WTC11 (cell line): ENCODE measurements around the gene TMEM63C. TPM values are rescaled to one million over a fixed set of nuclear protein-coding genes. Genes with fewer than 3 reads are reported as not detected.

Experiments used
- ATAC-seq: fragments of 200-7000 bp; cut with Tn5 transposase; 2 replicates; pipeline ENCODE4 v1.10.0; 2021; ENCODE audit warnings: mild to moderate bottlenecking, moderate library complexity
- CTCF ChIA-PET: fragments of 300-600 bp; sonication (Branson Sonifier 250); formaldehyde crosslinking; loops from one replicate; lab custom pipeline; 2021; ENCODE audit warnings: antibody characterized with exemption; lab: Charles Lee
- POLR2A ChIA-PET: fragments of 350-600 bp; sonication (Branson Sonifier 250); formaldehyde crosslinking; loops from one replicate; lab custom pipeline; 2021; ENCODE audit warnings: antibody characterized with exemption; lab: Charles Lee
- DNase-seq: peaks from one replicate; pipeline ENCODE4 v3.0.0; 2021; ENCODE audit warnings: low spot score
- H3K27ac Mint-ChIP-seq: 2 replicates; pipeline ENCODE4 v1.8.0; 2021; ENCODE audit warnings: mixed read lengths
- H3K27me3 Mint-ChIP-seq: 2 replicates; pipeline ENCODE4 v1.8.0; 2021; ENCODE audit warnings: low read depth, mild to moderate bottlenecking, moderate library complexity, mixed read lengths
- H3K36me3 Mint-ChIP-seq: 2 replicates; pipeline ENCODE4 v1.8.0; 2021; ENCODE audit warnings: mixed read lengths
- H3K4me1 Mint-ChIP-seq: 2 replicates; pipeline ENCODE4 v1.8.0; 2022; ENCODE audit warnings: mixed read lengths
- H3K4me3 Mint-ChIP-seq: 2 replicates; pipeline ENCODE4 v1.8.0; 2021; ENCODE audit warnings: mild to moderate bottlenecking, moderate library complexity, mixed read lengths
- H3K9me3 Mint-ChIP-seq: 2 replicates; pipeline ENCODE4 v1.8.0; 2021; ENCODE audit warnings: mixed read lengths
- AFF4 ChIP-seq: sonication (generic); formaldehyde crosslinking; IDR thresholded peaks from 2 replicates; pipeline ENCODE4 v1.8.1; 2023; ENCODE audit warnings: mild to moderate bottlenecking, missing genetic modification reagents, borderline replicate concordance
- ELF4 ChIP-seq: sonication (generic); formaldehyde crosslinking; IDR thresholded peaks from 2 replicates; pipeline ENCODE4 v1.8.1; 2022; ENCODE audit warnings: low read depth, mild to moderate bottlenecking, moderate library complexity, missing genetic modification reagents
- EMX1 ChIP-seq: fragments of 250-450 bp; sonication (Bioruptor Pico); IDR thresholded peaks from 2 replicates; pipeline ENCODE4 v1.8.0; 2021; ENCODE audit warnings: mild to moderate bottlenecking
- ESRRA ChIP-seq: sonication (generic); formaldehyde crosslinking; IDR thresholded peaks from 2 replicates; pipeline ENCODE4 v1.8.1; 2022; ENCODE audit warnings: mild to moderate bottlenecking, missing genetic modification reagents, borderline replicate concordance
- GTF2I ChIP-seq: fragments of 250-450 bp; sonication (Bioruptor Pico); conservative IDR thresholded peaks from 2 replicates; pipeline ENCODE4 v1.4.0; 2021; ENCODE audit warnings: mild to moderate bottlenecking
- IRF2 ChIP-seq: sonication (generic); formaldehyde crosslinking; IDR thresholded peaks from 2 replicates; pipeline ENCODE4 v1.8.0; 2022; ENCODE audit warnings: low read depth, missing genetic modification reagents, borderline replicate concordance
- NFYB ChIP-seq: sonication (generic); formaldehyde crosslinking; conservative IDR thresholded peaks from 2 replicates; pipeline ENCODE4 v1.8.0; 2022; ENCODE audit warnings: low read depth, missing genetic modification reagents
- NR1H2 ChIP-seq: sonication (generic); formaldehyde crosslinking; IDR thresholded peaks from 2 replicates; pipeline ENCODE4 v1.9.0; 2021; ENCODE audit warnings: mild to moderate bottlenecking, moderate library complexity, missing genetic modification reagents
- PRRX2 ChIP-seq: fragments of 250-450 bp; sonication (Bioruptor Pico); IDR thresholded peaks from 2 replicates; pipeline ENCODE4 v1.8.0; 2021; ENCODE audit warnings: mild to moderate bottlenecking
- RELA ChIP-seq: sonication (generic); formaldehyde crosslinking; IDR thresholded peaks from 2 replicates; pipeline ENCODE4 v1.8.1; 2022; ENCODE audit warnings: missing genetic modification reagents, mild to moderate bottlenecking, borderline replicate concordance
- TCF7 ChIP-seq: sonication (generic); formaldehyde crosslinking; IDR thresholded peaks from 2 replicates; pipeline ENCODE4 v1.8.0; 2022; ENCODE audit warnings: mild to moderate bottlenecking, low read depth, missing genetic modification reagents, moderate library complexity
- TP53 ChIP-seq: sonication (generic); formaldehyde crosslinking; IDR thresholded peaks from 2 replicates; pipeline ENCODE4 v1.8.1; 2023; ENCODE audit warnings: mild to moderate bottlenecking, missing genetic modification reagents
- ZNF138 ChIP-seq: sonication (generic); formaldehyde crosslinking; conservative IDR thresholded peaks from 2 replicates; pipeline ENCODE4 v1.8.1; 2022; ENCODE audit warnings: mild to moderate bottlenecking, moderate library complexity, missing genetic modification reagents
- ZNF317 ChIP-seq: sonication (generic); formaldehyde crosslinking; IDR thresholded peaks from 2 replicates; pipeline ENCODE4 v1.8.1; 2023; ENCODE audit warnings: low read depth, mild to moderate bottlenecking, moderate library complexity, missing genetic modification reagents, borderline replicate concordance
- total RNA-seq: library from RNA; stranded (reverse); gene quantifications from 3 replicates; pipeline ENCODE4 v1.2.3, GENCODE V29; 2021
- TF ChIP-seq, protein P1 (sequence below): sonication (generic); formaldehyde crosslinking; IDR thresholded peaks from 2 replicates; pipeline ENCODE4 v1.8.0; 2023; ENCODE audit warnings: missing genetic modification reagents, mild to moderate bottlenecking, borderline replicate concordance
- TF ChIP-seq, protein P2 (sequence below): sonication (generic); formaldehyde crosslinking; IDR thresholded peaks from 2 replicates; pipeline ENCODE4 v1.8.1; 2023; ENCODE audit warnings: mild to moderate bottlenecking, missing genetic modification reagents, moderate library complexity
- TF ChIP-seq, protein P3 (sequence below): sonication (generic); formaldehyde crosslinking; IDR thresholded peaks from 2 replicates; pipeline ENCODE4 v1.8.0; 2023; ENCODE audit warnings: missing genetic modification reagents
- TF ChIP-seq, protein P4 (sequence below): sonication (generic); formaldehyde crosslinking; IDR thresholded peaks from 2 replicates; pipeline ENCODE4 v1.8.1; 2023; ENCODE audit warnings: mild to moderate bottlenecking, missing genetic modification reagents, moderate library complexity
- TF ChIP-seq, protein P5 (sequence below): sonication (generic); formaldehyde crosslinking; IDR thresholded peaks from 2 replicates; pipeline ENCODE4 v1.8.0; 2022; ENCODE audit warnings: mild to moderate bottlenecking, missing genetic modification reagents

Gene TMEM63C
- total RNA-seq, 1 experiment from 2014 or later: 8.8 TPM

DNA sequence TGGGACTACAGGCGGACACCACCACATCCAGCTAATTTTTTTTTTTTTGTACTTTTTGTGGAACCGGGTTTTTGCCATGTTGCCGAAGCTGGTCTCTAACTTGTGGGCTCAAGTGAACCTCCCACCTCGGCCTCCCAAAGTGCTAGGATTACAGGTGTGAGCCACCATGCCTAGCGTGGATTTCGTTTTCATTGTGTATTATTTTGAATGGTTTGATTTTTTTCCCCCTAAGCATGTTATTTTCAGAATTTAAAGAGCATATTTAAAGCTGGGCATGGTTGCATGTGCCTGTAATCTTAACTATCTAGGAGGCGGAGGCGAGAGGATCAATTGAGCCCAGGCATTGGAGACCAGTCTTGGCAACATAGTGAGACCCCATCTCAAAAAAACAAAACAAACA, 13.1 kb downstream of the TMEM63C start (continued):
- TF ChIP-seq, protein P1, sequence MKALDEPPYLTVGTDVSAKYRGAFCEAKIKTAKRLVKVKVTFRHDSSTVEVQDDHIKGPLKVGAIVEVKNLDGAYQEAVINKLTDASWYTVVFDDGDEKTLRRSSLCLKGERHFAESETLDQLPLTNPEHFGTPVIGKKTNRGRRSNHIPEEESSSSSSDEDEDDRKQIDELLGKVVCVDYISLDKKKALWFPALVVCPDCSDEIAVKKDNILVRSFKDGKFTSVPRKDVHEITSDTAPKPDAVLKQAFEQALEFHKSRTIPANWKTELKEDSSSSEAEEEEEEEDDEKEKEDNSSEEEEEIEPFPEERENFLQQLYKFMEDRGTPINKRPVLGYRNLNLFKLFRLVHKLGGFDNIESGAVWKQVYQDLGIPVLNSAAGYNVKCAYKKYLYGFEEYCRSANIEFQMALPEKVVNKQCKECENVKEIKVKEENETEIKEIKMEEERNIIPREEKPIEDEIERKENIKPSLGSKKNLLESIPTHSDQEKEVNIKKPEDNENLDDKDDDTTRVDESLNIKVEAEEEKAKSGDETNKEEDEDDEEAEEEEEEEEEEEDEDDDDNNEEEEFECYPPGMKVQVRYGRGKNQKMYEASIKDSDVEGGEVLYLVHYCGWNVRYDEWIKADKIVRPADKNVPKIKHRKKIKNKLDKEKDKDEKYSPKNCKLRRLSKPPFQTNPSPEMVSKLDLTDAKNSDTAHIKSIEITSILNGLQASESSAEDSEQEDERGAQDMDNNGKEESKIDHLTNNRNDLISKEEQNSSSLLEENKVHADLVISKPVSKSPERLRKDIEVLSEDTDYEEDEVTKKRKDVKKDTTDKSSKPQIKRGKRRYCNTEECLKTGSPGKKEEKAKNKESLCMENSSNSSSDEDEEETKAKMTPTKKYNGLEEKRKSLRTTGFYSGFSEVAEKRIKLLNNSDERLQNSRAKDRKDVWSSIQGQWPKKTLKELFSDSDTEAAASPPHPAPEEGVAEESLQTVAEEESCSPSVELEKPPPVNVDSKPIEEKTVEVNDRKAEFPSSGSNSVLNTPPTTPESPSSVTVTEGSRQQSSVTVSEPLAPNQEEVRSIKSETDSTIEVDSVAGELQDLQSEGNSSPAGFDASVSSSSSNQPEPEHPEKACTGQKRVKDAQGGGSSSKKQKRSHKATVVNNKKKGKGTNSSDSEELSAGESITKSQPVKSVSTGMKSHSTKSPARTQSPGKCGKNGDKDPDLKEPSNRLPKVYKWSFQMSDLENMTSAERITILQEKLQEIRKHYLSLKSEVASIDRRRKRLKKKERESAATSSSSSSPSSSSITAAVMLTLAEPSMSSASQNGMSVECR (CRISPR knock-in tag): no peak
- TF ChIP-seq, protein P2, sequence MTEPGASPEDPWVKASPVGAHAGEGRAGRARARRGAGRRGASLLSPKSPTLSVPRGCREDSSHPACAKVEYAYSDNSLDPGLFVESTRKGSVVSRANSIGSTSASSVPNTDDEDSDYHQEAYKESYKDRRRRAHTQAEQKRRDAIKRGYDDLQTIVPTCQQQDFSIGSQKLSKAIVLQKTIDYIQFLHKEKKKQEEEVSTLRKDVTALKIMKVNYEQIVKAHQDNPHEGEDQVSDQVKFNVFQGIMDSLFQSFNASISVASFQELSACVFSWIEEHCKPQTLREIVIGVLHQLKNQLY (CRISPR knock-in tag): no peak

GRCh38 chr14:77195766-77196165, 14.2 kb downstream of the TMEM63C start:
- Mint-ChIP-seq H3K27ac (no peak overlapping the region), H3K36me3 (no peaks in the 10 kb centered on the region), H3K27me3 (peaks cover 5% of the 10 kb centered on the region; the same call in 1 of the 2 replicates), H3K4me3 (no peak overlapping the region), H3K9me3 (no peaks in the 10 kb centered on the region), H3K4me1 (peaks cover 3% of the 10 kb centered on the region)
- CTCF ChIA-PET: interaction anchor here (1.4 to 2.5 kb wide), 3 partner anchors 11 to 44 kb away, joined by 6 to 12 read pairs (median 6); no protein-coding TSS in a partner anchor
- POLR2A ChIA-PET: no interaction called here
- no peak for TF ChIP-seq EMX1 (CRISPR knock-in tag)
- TF ChIP-seq ESRRA (CRISPR knock-in tag): no peak
- TF ChIP-seq, protein P3, sequence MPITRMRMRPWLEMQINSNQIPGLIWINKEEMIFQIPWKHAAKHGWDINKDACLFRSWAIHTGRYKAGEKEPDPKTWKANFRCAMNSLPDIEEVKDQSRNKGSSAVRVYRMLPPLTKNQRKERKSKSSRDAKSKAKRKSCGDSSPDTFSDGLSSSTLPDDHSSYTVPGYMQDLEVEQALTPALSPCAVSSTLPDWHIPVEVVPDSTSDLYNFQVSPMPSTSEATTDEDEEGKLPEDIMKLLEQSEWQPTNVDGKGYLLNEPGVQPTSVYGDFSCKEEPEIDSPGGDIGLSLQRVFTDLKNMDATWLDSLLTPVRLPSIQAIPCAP (CRISPR knock-in tag): no peak
- no peak for TF ChIP-seq IRF2 (CRISPR knock-in tag)
- no peak for TF ChIP-seq ZNF317 (CRISPR knock-in tag)
- no peak for TF ChIP-seq ZNF138
- no peak for TF ChIP-seq GTF2I (CRISPR knock-in tag)
- TF ChIP-seq, protein P4, sequence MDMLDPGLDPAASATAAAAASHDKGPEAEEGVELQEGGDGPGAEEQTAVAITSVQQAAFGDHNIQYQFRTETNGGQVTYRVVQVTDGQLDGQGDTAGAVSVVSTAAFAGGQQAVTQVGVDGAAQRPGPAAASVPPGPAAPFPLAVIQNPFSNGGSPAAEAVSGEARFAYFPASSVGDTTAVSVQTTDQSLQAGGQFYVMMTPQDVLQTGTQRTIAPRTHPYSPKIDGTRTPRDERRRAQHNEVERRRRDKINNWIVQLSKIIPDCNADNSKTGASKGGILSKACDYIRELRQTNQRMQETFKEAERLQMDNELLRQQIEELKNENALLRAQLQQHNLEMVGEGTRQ (CRISPR knock-in tag): no peak
- TF ChIP-seq PRRX2 (CRISPR knock-in tag): no peak
- no peak for TF ChIP-seq RELA (CRISPR knock-in tag)
- TF ChIP-seq AFF4 (CRISPR knock-in tag): no peak
- TF ChIP-seq, protein P5, sequence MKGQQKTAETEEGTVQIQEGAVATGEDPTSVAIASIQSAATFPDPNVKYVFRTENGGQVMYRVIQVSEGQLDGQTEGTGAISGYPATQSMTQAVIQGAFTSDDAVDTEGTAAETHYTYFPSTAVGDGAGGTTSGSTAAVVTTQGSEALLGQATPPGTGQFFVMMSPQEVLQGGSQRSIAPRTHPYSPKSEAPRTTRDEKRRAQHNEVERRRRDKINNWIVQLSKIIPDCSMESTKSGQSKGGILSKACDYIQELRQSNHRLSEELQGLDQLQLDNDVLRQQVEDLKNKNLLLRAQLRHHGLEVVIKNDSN: no peak
- TF ChIP-seq, protein P1 (CRISPR knock-in tag): no peak
- TF ChIP-seq ELF4: no peak
- no peak for TF ChIP-seq NR1H2 (CRISPR knock-in tag)
- TF ChIP-seq NFYB (CRISPR knock-in tag): no peak
- no peak for TF ChIP-seq TP53
- TF ChIP-seq TCF7 (CRISPR knock-in tag): no peak
- ATAC-seq (no peak), DNase-seq (no peak)
